Measurements from ENCODE around the gene SCRN3. TPM values are rescaled to one million over a fixed set of nuclear protein-coding genes. Genes with fewer than 3 reads are reported as not detected.

Gene SCRN3
- 14.8 and 18.3 TPM in 2 replicates for total RNA-seq

GRCh38 chr2:174395284-174395968 is at the start of gene SCRN3:
TSS of gene SCRN3 (plus strand) at chr2:174395730. CDS start at chr2:174398284, 2,554 bp downstream.

Other genes with a start within 250 kb of the SCRN3 start
- 53.5 and 98.6 TPM in 2 replicates for gene OLA1, start 147.2 kb upstream of the SCRN3 start, total RNA-seq
- not detected in 2 replicates for gene SP9, start 60.8 kb upstream of the SCRN3 start, total RNA-seq
- 1.1 and 1.5 TPM in 2 replicates for gene GPR155, start 91.3 kb downstream of the SCRN3 start, total RNA-seq
- gene WIPF1, start 202.1 kb downstream of the SCRN3 start, total RNA-seq = 11.2 and 16.2 TPM in 2 replicates

All from dermis lymphatic vessel endothelial cell (primary cell).